BJ (cell line): Measurements from ENCODE around the gene AKNA. TPM values are rescaled to one million over a fixed set of nuclear protein-coding genes. Genes with fewer than 3 reads are reported as not detected.

Experiments
- CTCF ChIA-PET: fragments of 350-600 bp; formaldehyde crosslinking; extraction: SDS; loops from one replicate; lab custom pipeline; 2021; ENCODE audit warnings: antibody characterized with exemption, inconsistent platforms; lab: Yijun Ruan, JAX
- POLR2A ChIA-PET: fragments of 300-600 bp; sonication (Branson Sonifier 250); formaldehyde crosslinking; extraction: SDS; loops from one replicate; lab custom pipeline; 2021; ENCODE audit warnings: antibody characterized with exemption; lab: Charles Lee
- DNase-seq: peaks from one replicate; pipeline ENCODE4 v3.0.0-alpha.2; 2011; ENCODE audit warnings: low read depth
- H3K27me3 ChIP-seq: 2 replicates; pipeline ENCODE4 v1.6.0; 2011; ENCODE audit warnings: low read length; ENCODE audit not compliant: control insufficient read depth, insufficient read depth
- H3K36me3 ChIP-seq: 2 replicates; pipeline ENCODE4 v1.5.1; 2011; ENCODE audit warnings: low read length; ENCODE audit not compliant: control insufficient read depth, insufficient read depth
- H3K4me3 ChIP-seq: 2 replicates; pipeline ENCODE4 v1.5.1; 2011; ENCODE audit warnings: low read depth, mild to moderate bottlenecking, control low read depth, low read length
- CTCF ChIP-seq: IDR thresholded peaks from 2 replicates; pipeline ENCODE4 v1.5.1; 2011; ENCODE audit warnings: low read depth, mild to moderate bottlenecking, control low read depth, inconsistent platforms, low read length, moderate library complexity; ENCODE audit not compliant: insufficient read depth
- polyA plus RNA-seq: library from polyadenylated mRNA; depleted of rRNA; stranded (reverse); fragments of >200 nt; gene quantifications from 2 replicates; pipeline ENCODE4 v1.2.3, GENCODE V29; 2011

AKNA gene
- polyA plus RNA-seq, 1 experiment = 11.8 TPM

- CTCF ChIA-PET = interaction anchor here (1.4 kb wide), 1 partner anchor 309 kb away, joined by 3 read pairs; no protein-coding TSS in a partner anchor
- POLR2A ChIA-PET = no interaction called here
- Histone ChIP-seq H3K4me3 (no peak overlapping the region), H3K27me3 (no peaks in the 10 kb centered on the region), H3K36me3 (peaks cover 43% of the 10 kb centered on the region)
- TF ChIP-seq CTCF = no peak
- no peak for DNase-seq
These were observed 43.1 kb downstream of the AKNA start for GRCh38 chr9:114344692-114345091.

- Histone ChIP-seq H3K36me3 (peaks cover 45% of the 10 kb centered on the region), H3K27me3 (no peaks in the 10 kb centered on the region), H3K4me3 (no peak overlapping the region)
- no peak for DNase-seq
- TF ChIP-seq CTCF = no peak
- ChIA-PET CTCF (interaction anchor here (1.4 kb wide), 1 partner anchor 309 kb away, joined by 3 read pairs; no protein-coding TSS in a partner anchor), POLR2A (no interaction called here)
These were observed 43.6 kb downstream of the AKNA start for GRCh38 chr9:114344188-114344566.

GRCh38 chr9:114343471-114344187, 44.2 kb downstream of the AKNA start:
- no peak for TF ChIP-seq CTCF
- ChIA-PET POLR2A (no interaction called here), CTCF (interaction anchor here (1.4 to 1.8 kb wide), 2 partner anchors 10 to 310 kb away, joined by 3 read pairs; no protein-coding TSS in a partner anchor)
- no peak overlapping the region for H3K4me3 ChIP-seq
- no peak for DNase-seq
- no peaks in the 10 kb centered on the region for H3K27me3 ChIP-seq
- H3K36me3 ChIP-seq = peaks cover 47% of the 10 kb centered on the region

DNA sequence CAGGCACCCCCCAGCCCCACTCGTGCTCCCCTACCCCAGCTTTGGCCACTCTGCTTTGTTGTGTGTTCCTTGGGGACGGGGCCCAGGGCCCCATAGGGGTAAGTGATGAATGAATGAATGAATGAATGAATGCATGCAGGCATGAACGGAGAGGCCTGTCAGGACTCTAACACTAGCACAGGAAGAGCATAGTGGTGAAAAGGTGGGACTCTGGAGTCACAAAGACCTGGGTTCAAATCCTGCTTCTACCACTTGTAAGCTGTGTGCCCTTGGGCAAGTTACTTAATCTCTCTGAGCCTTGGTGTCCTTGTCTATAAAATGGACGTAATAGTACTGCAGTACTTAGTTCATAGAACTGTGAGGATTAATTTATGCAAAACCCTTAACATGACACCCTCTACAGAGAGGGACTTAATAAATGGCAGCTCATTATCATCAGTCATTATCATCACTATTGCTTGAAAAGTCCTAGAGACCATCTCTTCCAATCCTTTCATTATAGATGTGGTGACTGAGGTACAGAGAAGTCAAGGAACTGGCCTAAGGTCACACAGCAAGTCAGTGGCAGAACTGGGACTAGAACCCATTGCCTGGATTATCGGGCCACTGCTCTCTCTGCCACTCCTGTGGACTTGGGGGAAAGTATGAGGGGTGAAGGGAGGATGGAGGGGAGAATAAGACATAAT, 44.9 kb downstream of the AKNA start:
- DNase-seq = no peak
- Histone ChIP-seq H3K27me3 (no peaks in the 10 kb centered on the region), H3K4me3 (no peak overlapping the region), H3K36me3 (peaks cover 47% of the 10 kb centered on the region)
- CTCF ChIA-PET = interaction anchor here (1.8 kb wide), 1 partner anchor 11 kb away, joined by 3 read pairs; no protein-coding TSS in a partner anchor
- TF ChIP-seq CTCF = no peak
- POLR2A ChIA-PET = no interaction called here

- ChIA-PET CTCF (interaction anchor here (1.8 kb wide), 1 partner anchor 12 kb away, joined by 3 read pairs; no protein-coding TSS in a partner anchor), POLR2A (no interaction called here)
- no peak for TF ChIP-seq CTCF
- Histone ChIP-seq H3K36me3 (peaks cover 44% of the 10 kb centered on the region), H3K27me3 (no peaks in the 10 kb centered on the region), H3K4me3 (no peak overlapping the region)
- no peak for DNase-seq
These were observed 45.8 kb downstream of the AKNA start for GRCh38 chr9:114341991-114342390.
